ENCODE results near the gene ATP1A4.

DNA sequence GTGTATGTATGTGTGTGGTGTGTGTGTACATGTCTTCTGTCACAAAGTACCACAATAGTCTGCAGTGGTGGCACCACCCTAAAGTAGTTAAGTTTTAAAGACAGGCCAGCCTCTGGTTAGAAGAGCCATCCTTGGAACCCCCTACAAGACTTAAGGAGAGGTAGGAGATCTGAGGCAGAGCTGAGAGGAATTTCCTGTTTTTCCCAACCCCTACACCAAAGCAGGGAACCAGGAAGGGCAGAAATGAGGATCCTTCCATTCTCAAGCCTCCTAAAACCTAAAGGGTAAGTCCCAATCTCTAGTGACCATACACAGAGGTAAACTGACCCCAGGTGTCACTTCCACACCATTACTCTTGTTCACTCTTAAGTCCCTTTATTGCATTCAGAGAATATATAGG lies 64.9 kb downstream of the ATP1A4 start:
- TF ChIP-seq EZH2 (IDR thresholded peaks at IDR 0.05) = no peak
- TF ChIP-seq POLR2AphosphoS5 (IDR thresholded peaks at IDR 0.05; ENCODE audit: borderline replicate concordance, low read depth, low read length) = no peak
